ENCODE data around the gene GBE1. TPM values are rescaled to one million over a fixed set of nuclear protein-coding genes. Genes with fewer than 3 reads are reported as not detected.

GBE1 gene
- total and polyA plus RNA-seq, 10 of the 15 experiments (the other 5 are each of a cell fraction or from before 2014, with no cell fraction given), result 21.4 to 62.2 (median 41.5) TPM

GRCh38 chr3:81658322-81658997 lies 103.0 kb downstream of the GBE1 start:
- SMC1A ChIA-PET (ENCODE audit: uncharacterized antibody, unreplicated experiment), result interaction anchor here (0.5 to 1.2 kb wide), 4 partner anchors 21 to 474 kb away, joined by 3 to 5 read pairs (median 3); no protein-coding TSS in a partner anchor
- BruUV-seq (replicated peaks), result no TSS peak
- in situ Hi-C loops (cut with MboI), result no loop called here
- H3K27me3 ChIP-seq (replicated peaks in 1 of 2; ENCODE audit: control insufficient read depth in 2 of 2, insufficient read depth in 2 of 2, low read length in 1 of 2), result no peaks in the 10 kb centered on the region
- no peak for DNase-seq (ENCODE audit: low read depth, low spot score)
- WGBS (ENCODE audit: insufficient coverage, insufficient replicate concordance, low lambda C conversion rate, missing lambda C conversion rate), result 98% methylated on average over 3 of the region's 3 CpGs
- no peak overlapping the region for H3K4me2 ChIP-seq (ENCODE audit: control insufficient read depth, insufficient read depth)
- no peak for FAIRE-seq
- intact Hi-C loops (cut with micrococcal nuclease; ENCODE audit: unreplicated experiment), result no loop called here
- H3K79me2 ChIP-seq (ENCODE audit: control insufficient read depth, insufficient read depth, low read length), result no peaks in the 10 kb centered on the region
- peak; percentile 23; the same call in 2 of the 3 replicates for ATAC-seq
- H3K9me3 ChIP-seq (replicated peaks; ENCODE audit: control insufficient read depth, insufficient read depth, low read length), result no peaks in the 10 kb centered on the region
- H3K27ac ChIP-seq (ENCODE audit: control insufficient read depth, insufficient read depth), result no peak overlapping the region
- no peak overlapping the region for H3K4me3 ChIP-seq
- H4K20me1 ChIP-seq (ENCODE audit: control insufficient read depth, insufficient read depth), result no peaks in the 10 kb centered on the region
- CTCF ChIA-PET, result interaction anchor here (0.8 to 1.3 kb wide), 3 partner anchors 9 to 474 kb away, joined by 3 to 5 read pairs (median 4); no protein-coding TSS in a partner anchor
- POLR2A ChIA-PET, result no interaction called here
- no peaks in the 10 kb centered on the region; a peak in 1 of 4 replicates for H3K36me3 ChIP-seq (ENCODE audit: control insufficient read depth in 2 of 2, insufficient read depth in 2 of 2, low read length in 1 of 2)
- no peaks in the 10 kb centered on the region for H3K4me1 ChIP-seq (ENCODE audit: control insufficient read depth, insufficient read depth, low read length)
- no peak overlapping the region for H2AFZ ChIP-seq (ENCODE audit: control insufficient read depth, low read depth, low read length)
- RAD21 ChIA-PET (ENCODE audit: unreplicated experiment), result interaction anchor here (1.5 kb wide), 1 partner anchor 9 kb away, joined by 4 read pairs; no protein-coding TSS in a partner anchor
- H3K9ac ChIP-seq (ENCODE audit: control insufficient read depth, insufficient read depth, low read length), result no peak overlapping the region
- TF ChIP-seq ZNF622 (IDR thresholded peaks at IDR 0.05) (no peak), NR2C2 (IDR thresholded peaks at IDR 0.05; ENCODE audit: borderline replicate concordance, control insufficient read depth, insufficient read length, low read depth) (no peak), USF2 (IDR thresholded peaks at IDR 0.05; ENCODE audit: borderline replicate concordance, low read depth, low read length) (no peak), BHLHE40 (IDR thresholded peaks at IDR 0.05; ENCODE audit: borderline replicate concordance in 1 of 2, low read depth in 2 of 2, low read length in 1 of 2) (no peak), GABPA (IDR thresholded peaks at IDR 0.05; ENCODE audit: low read depth) (no peak), ZBTB11 (CRISPR knock-in tag; IDR thresholded peaks at IDR 0.05) (no peak), ZNF24 (IDR thresholded peaks at IDR 0.05) (no peak), SIN3A (IDR thresholded peaks at IDR 0.05; ENCODE audit: low read depth, low read length) (no peak), EGR1 (IDR thresholded peaks at IDR 0.05; ENCODE audit: borderline replicate concordance in 1 of 2, low read depth in 2 of 2, low read length in 2 of 2) (no peak), CTCF (IDR thresholded peaks at IDR 0.05 in 2 of 3, conservative IDR thresholded peaks at IDR 0.05 in 1 of 3; ENCODE audit: control insufficient read depth in 2 of 3, extremely low read depth in 1 of 3, insufficient read depth in 1 of 3, low read depth in 3 of 3, low read length in 3 of 3) (no peak), E4F1 (IDR thresholded peaks at IDR 0.05; ENCODE audit: borderline replicate concordance, partially characterized antibody) (no peak), WRNIP1 (IDR thresholded peaks at IDR 0.05; ENCODE audit: borderline replicate concordance, low read depth, low read length) (no peak), ETV6 (conservative IDR thresholded peaks at IDR 0.05 in 1 of 2, IDR thresholded peaks at IDR 0.05 in 1 of 2; ENCODE audit: borderline replicate concordance in 1 of 2, low read depth in 1 of 2) (no peak)
